HG03520 (cell line): Measurements from ENCODE around the gene AMPD3.

ENCODE experiments used
- ATAC-seq: cut with Tn5 transposase; IDR thresholded peaks from one replicate; pipeline ENCODE4 v1.9.1; 2021; ENCODE audit warnings: mild to moderate bottlenecking, moderate library complexity; ENCODE audit not compliant: unreplicated experiment

Gene AMPD3

DNA sequence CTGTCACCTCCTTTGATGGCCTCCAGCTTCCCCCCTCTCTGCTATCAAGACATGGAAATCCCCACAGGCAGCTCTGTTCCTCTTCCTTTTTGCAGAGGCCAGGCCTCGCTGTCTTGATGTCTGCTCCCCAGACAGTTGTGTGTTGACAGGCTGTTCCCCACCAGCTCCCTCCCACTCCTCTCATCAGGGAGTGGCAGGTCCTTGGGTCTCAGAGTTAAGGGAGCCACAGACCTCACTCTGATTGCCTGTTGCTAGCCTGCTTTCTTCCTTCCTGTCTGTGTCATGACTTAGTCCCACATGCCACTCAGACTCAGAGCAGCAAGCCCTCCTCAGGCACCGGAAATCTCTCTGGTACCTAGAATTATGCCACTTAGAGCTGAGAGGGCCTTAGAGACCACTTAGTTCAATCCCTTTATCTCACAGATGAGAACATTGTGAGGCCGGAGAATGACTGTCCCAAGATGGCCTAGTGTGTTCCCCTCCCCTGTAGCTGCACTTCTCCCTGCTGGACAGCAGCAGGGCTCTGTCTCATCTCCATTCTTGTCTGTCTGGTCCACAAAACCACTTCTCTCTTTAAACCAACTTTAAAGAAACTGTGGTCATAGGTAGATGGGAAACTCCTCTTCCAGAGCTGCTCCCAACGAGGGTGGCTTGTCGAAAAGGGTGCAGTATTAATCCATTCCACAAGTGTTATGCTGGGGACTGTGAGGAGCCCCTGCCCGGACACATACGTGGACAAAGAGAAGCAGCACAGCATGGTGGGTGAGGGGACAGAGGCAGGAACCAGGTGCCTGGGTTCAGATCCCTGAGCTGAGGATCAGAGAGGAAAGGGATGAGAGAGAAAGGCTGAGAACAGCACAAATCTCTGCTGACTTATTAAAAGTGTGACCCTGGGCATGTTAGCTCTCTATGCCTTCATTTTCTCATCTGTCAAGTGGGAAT, 4.2 kb downstream of the AMPD3 start:
- ATAC-seq: peak; percentile 43

GRCh38 chr11:10460611-10461275, 5.7 kb downstream of the AMPD3 start:
- no peak for ATAC-seq

DNA sequence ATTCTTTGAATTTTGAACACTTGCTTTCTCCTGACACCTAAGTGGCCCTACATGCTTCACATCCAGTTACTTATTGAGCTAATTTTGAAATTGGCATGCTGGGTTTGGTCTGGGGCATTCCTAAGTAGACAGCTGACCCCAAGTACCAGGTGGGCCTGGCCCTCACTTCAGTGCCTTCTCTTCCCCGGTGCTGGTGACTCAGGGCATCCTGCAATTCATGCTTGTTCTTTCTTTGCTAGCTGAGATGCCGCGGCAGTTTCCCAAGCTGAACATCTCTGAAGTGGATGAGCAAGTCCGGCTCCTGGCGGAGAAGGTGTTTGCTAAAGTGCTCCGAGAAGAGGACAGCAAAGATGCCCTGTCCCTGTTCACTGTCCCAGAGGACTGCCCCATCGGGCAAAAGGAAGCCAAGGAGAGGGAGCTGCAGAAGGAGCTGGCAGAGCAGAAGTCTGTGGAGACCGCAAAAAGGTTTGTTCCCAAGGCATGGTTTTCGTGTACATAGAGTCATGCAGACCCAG, 6.3 kb downstream of the AMPD3 start:
- ATAC-seq: no peak

- ATAC-seq: no peak
Observed at GRCh38 chr11:10462746-10463300, 7.8 kb downstream of the AMPD3 start.

- no peak for ATAC-seq
Observed at GRCh38 chr11:10473371-10473770, 18.3 kb downstream of the AMPD3 start.

DNA sequence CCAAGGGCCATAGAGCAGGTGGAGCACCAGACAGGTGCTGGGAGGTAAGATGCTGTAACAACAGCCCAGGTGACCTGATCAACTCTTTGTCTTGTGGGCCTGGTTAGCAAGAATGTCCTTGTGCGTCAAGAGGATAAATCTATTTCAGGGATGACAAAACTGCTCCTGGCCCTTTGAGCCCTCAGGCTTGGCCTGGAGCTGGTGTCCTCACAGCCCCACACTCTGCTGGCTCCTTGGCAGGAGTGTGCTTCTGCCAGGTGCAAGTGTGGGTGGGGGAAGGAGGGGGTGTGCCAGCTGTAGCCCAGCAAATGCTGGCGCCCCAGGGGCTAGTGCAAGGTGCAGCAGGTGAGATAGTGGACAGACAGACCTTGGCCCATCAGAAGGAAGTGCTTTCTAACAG, 19.5 kb downstream of the AMPD3 start:
- no peak for ATAC-seq

- no peak for ATAC-seq
Observed at GRCh38 chr11:10476342-10476741, 21.3 kb downstream of the AMPD3 start.

DNA sequence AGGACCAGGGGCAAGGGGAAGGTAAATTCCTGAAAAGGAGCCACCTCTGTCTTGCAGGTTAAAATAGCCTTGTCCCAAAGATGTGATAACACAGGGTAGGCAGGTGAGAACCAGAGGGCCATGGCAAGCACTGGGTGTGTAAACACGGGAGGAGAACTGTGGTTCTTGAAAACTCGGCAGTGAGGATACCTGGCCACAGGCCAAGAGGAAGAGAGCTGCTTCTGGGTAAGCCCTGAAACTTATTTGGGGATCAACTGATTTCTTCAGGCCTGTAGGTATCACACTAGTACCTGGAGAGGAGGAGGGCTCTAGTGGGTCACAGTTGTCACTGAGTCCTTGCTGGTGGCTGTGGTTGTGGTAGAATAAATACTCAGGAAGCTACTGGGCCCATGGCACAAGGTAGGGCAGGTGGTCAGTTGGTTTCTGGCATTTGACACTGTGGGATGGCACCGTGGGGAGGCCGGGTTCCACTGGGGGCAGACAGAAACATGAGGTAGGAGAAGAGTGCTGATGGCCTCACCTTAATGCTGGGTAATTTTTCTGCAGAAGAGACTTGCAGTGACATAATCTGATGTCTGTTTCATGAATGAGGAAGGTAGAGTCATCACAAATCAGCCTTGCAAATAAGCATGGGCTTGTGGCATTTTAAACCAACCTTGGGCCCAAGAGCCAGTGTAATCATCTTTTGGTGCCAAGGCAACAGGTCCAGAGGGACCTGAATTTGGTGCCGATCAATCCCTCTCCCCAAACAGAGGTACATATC, 22.0 kb downstream of the AMPD3 start:
- ATAC-seq: no peak

GRCh38 chr11:10477690-10478046, 22.6 kb downstream of the AMPD3 start:
- no peak for ATAC-seq

DNA sequence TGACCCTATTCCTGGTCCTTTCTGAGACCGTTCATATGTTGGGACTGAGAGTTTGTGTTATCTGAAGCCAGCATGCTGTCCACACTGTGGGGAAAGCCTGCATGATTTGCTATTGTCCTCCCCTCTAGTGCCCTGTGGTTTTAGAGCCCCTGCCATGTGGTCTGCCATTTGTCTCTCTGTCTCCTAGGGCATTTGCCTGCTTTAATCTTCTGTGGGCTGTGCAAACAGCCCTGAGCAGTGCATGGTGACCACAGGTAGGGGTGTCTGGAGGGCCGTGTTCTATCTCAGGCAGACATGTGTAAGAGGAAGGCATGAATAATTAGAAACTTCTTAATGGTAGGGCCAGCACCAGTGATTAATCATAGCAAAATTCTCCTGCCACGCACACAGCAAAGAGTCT, 23.0 kb downstream of the AMPD3 start:
- no peak for ATAC-seq

DNA sequence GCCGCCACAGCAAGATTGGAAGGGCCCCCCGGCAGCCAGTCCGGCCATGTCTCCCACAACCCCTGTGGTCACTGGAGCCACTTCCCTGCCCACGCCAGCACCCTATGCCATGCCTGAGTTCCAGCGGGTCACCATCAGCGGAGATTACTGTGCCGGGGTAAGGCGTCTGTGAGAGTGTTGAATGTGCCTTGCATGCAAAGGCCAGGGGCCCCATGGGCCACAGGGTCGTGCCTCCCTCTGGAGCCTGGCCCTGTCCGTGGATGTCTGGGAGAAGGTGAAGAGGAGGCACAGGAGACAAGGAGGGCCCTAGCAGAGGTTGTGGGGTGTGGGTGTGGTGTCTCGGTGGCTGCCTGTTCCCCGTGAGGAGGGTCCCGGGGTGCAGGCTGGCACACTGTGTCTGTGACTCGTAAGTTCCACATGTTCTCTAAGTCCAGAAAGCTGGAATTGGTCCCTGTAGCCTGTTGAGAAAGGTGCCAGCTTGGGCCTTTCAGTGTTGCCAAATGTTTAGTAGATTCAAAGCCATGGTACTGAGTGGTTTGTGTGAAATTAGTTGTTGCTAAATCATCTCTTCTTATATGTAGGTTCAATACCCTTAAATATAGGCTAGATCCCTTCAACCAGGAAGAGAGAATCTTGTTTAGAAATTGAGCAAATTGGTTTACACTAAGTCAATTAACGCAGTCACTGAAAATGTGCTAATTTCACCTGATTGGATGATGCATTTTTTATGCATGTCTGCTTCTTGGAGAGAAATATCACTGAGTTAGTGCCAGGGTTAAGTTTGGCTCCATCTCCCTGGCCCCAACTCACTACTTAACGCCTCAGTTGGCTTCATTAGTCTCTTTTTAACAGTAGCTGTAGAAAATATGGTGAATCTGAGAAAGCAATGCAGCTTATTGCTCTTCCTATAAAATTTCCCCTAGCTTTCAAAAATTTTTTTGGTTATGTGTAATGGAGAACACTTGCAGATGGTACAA, 23.8 kb downstream of the AMPD3 start:
- ATAC-seq: no peak

DNA sequence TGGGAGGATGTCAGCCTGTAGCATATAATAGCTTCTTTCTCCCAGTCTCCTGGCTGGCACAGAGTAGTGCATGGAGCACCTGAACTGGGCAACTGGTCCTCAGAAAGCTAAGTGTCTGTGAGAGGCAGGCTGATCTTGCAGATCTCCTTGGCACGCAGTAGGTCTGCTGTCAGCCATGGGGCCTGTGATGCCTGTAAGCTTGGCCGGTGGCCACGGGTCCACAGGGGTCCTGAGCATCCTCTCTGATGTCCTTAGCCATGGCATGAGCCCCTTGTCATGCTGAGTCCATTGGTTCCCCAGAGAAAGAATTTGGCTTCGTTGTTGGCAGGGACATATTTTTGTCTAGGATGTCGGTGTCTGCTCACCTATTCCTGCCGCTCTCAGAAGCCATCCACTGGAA, 25.0 kb downstream of the AMPD3 start:
- no peak for ATAC-seq

- no peak for ATAC-seq
Observed at GRCh38 chr11:10480760-10481159, 25.7 kb downstream of the AMPD3 start.

DNA sequence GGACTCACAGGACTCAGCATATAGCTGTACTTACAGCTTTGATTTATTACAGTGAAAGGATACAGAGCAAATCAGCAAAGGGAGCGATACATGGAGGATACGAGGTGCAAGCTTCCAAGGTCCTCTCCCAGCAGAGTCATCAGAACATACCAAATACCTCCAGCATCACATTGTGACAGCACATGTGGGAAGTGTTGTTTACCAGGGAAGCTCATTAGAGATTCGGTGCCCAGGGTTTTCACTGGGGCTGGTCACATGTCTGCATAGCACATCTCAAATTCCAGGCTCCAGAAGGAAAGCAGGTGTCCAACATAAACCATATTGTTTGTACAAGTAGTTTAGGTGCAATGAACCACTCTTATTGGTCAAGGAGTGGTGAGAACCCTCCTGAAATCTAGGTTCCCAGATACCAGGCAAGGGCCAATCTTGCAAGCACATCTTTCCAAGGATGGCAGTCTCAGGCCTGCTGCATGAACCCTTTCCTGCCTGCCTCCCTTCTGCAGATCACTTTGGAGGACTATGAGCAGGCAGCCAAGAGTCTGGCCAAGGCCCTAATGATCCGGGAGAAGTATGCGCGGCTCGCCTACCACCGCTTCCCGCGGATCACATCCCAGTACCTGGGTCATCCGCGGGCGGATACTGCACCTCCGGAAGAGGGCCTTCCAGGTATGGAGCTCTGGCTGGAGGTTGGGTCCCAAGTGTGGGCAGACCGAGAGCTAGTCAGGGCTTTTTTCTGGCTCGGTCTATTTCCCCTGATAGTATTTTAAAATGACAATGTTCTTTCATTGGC, 26.7 kb downstream of the AMPD3 start:
- no peak for ATAC-seq

DNA sequence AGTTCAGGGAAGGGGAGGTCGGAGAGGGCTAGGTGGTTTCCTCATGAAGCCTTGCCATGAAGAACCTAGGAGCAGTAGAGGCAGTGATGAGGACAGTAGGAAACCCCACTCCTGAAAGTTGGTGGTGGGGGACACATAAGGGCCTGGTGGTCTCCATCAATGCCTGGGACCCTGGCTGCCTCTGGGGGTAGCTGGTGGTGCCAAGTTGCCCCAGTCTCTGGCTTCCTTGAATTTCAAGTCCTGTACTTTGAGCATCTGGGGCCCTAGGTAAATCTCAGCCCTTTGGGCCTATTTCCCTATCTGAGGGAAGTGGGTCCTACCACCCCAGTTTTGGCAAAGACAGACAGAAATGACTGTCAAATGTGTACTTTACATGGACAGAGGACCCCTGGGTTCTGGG, 28.1 kb downstream of the AMPD3 start:
- no peak for ATAC-seq

DNA sequence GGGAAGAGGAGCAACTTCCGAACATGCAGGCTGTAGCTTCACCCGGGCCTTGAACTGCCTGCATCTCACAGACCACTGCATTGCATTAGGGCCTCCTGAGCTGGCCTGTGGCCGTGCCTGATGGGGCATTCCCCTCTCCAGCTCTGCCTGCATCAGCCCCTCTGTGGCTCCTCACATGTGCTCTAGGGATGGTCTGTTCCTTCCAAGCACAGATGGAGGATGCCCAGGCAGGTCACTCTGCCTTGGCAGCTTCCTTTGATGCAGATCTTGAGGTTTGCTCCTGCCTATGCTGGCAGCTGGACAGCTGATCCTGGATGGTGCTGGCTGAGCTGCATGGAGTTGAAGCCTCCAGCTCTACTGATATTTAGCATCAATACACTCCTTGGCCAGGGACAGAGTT, 28.5 kb downstream of the AMPD3 start:
- no peak for ATAC-seq

DNA sequence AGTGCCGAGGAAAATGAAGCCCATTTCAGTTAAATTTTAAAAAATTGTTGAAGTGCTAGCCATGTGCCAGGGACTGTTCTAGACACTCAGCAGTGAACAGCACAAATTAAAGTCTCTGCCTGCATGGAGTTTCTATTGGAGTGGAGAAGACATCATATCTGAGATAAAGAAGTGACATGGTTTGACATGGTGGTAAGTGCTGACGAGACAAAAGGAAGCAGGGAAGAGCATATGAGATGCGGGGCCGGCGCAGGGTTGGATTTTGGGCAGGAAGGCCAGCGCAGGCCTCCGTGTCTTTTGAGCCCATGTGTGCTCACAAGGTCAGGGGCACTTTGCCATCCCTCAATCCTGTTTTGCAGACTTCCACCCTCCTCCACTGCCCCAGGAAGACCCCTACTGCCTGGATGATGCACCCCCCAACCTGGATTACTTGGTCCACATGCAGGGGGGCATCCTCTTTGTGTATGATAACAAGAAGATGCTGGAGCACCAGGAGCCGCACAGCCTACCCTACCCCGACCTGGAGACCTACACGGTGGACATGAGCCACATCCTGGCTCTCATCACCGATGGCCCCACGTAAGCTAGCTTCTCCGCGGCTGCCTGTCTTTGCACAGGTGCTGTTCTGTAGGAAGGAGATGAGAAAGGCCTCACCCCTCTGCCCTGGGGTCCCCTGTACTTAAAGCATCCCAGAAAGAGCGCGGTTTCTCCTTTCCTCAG, 29.6 kb downstream of the AMPD3 start:
- ATAC-seq: no peak

DNA sequence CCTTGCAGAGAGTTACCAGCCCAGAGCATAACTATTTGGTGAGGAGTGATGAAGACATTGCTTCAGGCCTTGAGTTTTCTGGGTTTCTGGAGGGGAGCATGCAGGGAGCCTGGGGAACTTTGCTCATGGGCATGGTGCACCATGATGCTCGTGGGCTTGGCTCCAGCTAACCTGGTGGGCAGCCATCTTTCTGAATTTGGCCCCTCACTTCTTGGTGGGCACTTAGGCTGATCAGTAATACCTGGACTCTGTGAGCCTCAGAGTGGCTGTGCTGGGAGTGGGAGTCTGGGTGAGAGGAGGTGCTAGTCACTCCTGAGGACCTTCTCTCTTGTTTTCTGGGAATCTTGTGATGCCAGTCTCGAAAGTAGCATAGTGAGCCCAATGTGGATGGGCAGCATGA, 30.6 kb downstream of the AMPD3 start:
- ATAC-seq: no peak
